CD4-positive, alpha-beta T cell treated with Interleukin-4 for 1 hour (primary cell): ENCODE results near the gene LECT2.

ENCODE experiments used
- DNase-seq, 2 donors: peaks; one replicate each; pipeline ENCODE4 v3.0.0-alpha.2; 2020 to 2022

Gene LECT2

GRCh38 chr5:135954899-135955298 is at the start of gene LECT2:
Gene LECT2 (minus strand): TSS chr5:135954983. CDS start chr5:135954833, 150 bp downstream.
- DNase-seq, result no peak

- no peak for DNase-seq
Measured at GRCh38 chr5:136004436-136004835, 49.7 kb upstream of the LECT2 start.

- no peak for DNase-seq
Measured at GRCh38 chr5:136001466-136001981, 46.7 kb upstream of the LECT2 start.

GRCh38 chr5:136000932-136001331 is 46.1 kb upstream of the LECT2 start:
- DNase-seq, result no peak

GRCh38 chr5:136000147-136000546 is 45.4 kb upstream of the LECT2 start:
- DNase-seq, result no peak

GRCh38 chr5:135999406-136000139 is 44.8 kb upstream of the LECT2 start:
- peak; percentile 9 to 43 for DNase-seq

GRCh38 chr5:135998889-135999288 is 44.1 kb upstream of the LECT2 start:
- DNase-seq, result no peak

GRCh38 chr5:135997673-135998335 is 43.0 kb upstream of the LECT2 start:
- DNase-seq, result no peak

GRCh38 chr5:135996611-135997010 is 41.8 kb upstream of the LECT2 start:
- DNase-seq, result no peak

GRCh38 chr5:135995976-135996375 is 41.2 kb upstream of the LECT2 start:
- no peak for DNase-seq

- DNase-seq, result no peak
Measured at GRCh38 chr5:135993880-135994636, 39.3 kb upstream of the LECT2 start.

GRCh38 chr5:135993335-135993879 is 38.6 kb upstream of the LECT2 start:
- no peak for DNase-seq

GRCh38 chr5:135991429-135991828 is 36.6 kb upstream of the LECT2 start:
- DNase-seq, result no peak

GRCh38 chr5:135990528-135991255 is 35.9 kb upstream of the LECT2 start:
- DNase-seq, result no peak

- no peak for DNase-seq
Measured at GRCh38 chr5:135989686-135990085, 34.9 kb upstream of the LECT2 start.

- no peak for DNase-seq
Measured at GRCh38 chr5:135988546-135988945, 33.8 kb upstream of the LECT2 start.

- DNase-seq, result no peak
Measured at GRCh38 chr5:135986891-135987401, 32.2 kb upstream of the LECT2 start.

GRCh38 chr5:135986401-135986800 is 31.6 kb upstream of the LECT2 start:
- DNase-seq, result no peak

GRCh38 chr5:135985951-135986350 is 31.2 kb upstream of the LECT2 start:
- DNase-seq, result no peak

GRCh38 chr5:135980620-135981019 is 25.8 kb upstream of the LECT2 start:
- no peak for DNase-seq

- no peak for DNase-seq
Measured at GRCh38 chr5:135979510-135979909, 24.7 kb upstream of the LECT2 start.

- DNase-seq, result no peak
Measured at GRCh38 chr5:135978993-135979392, 24.2 kb upstream of the LECT2 start.
